HG03280 (cell line): ENCODE results near the gene SOX6.
A peak's percentile ranks its signal among the peaks of the same experiment; 100 is the strongest.

Experiments
- ATAC-seq: cut with Tn5 transposase; IDR thresholded peaks from one replicate; pipeline ENCODE4 v1.9.1; 2021; ENCODE audit warnings: mild to moderate bottlenecking, moderate library complexity; ENCODE audit not compliant: unreplicated experiment

SOX6 gene

GRCh38 chr11:16011396-16011795, 344.9 kb downstream of the SOX6 start:
- no peak for ATAC-seq

GRCh38 chr11:16009021-16009420, 347.3 kb downstream of the SOX6 start:
- no peak for ATAC-seq

- ATAC-seq: no peak
Observed at GRCh38 chr11:16007514-16007913, 348.8 kb downstream of the SOX6 start.

- no peak for ATAC-seq
Observed at GRCh38 chr11:16002942-16003341, 353.4 kb downstream of the SOX6 start.

GRCh38 chr11:16001899-16002426, 354.4 kb downstream of the SOX6 start:
- no peak for ATAC-seq

- no peak for ATAC-seq
Observed at GRCh38 chr11:16001044-16001568, 355.2 kb downstream of the SOX6 start.

- no peak for ATAC-seq
Observed at GRCh38 chr11:16000065-16000464, 356.3 kb downstream of the SOX6 start.

- ATAC-seq: no peak
Observed at GRCh38 chr11:15993345-15993744, 363.0 kb downstream of the SOX6 start.

GRCh38 chr11:15991215-15991614, 365.1 kb downstream of the SOX6 start:
- ATAC-seq: no peak

- ATAC-seq: no peak
Observed at GRCh38 chr11:15989685-15990084, 366.7 kb downstream of the SOX6 start.

GRCh38 chr11:15988693-15989231, 367.6 kb downstream of the SOX6 start:
- peak; percentile 70 for ATAC-seq

GRCh38 chr11:15988016-15988550, 368.3 kb downstream of the SOX6 start:
- ATAC-seq: no peak

GRCh38 chr11:15987046-15987445, 369.3 kb downstream of the SOX6 start:
- ATAC-seq: no peak

GRCh38 chr11:15985860-15986139, 370.5 kb downstream of the SOX6 start:
- ATAC-seq: no peak

GRCh38 chr11:15985127-15985859, 371.1 kb downstream of the SOX6 start:
- ATAC-seq: no peak

GRCh38 chr11:15981292-15981691, 375.1 kb downstream of the SOX6 start:
- ATAC-seq: no peak

GRCh38 chr11:15977116-15977515, 379.2 kb downstream of the SOX6 start:
- ATAC-seq: no peak

- ATAC-seq: no peak
Observed at GRCh38 chr11:15976433-15977045, 379.8 kb downstream of the SOX6 start.

GRCh38 chr11:15975742-15976141, 380.6 kb downstream of the SOX6 start:
- ATAC-seq: no peak

GRCh38 chr11:15972838-15973237, 383.5 kb downstream of the SOX6 start:
- ATAC-seq: no peak

GRCh38 chr11:15971215-15971546, 385.2 kb downstream of the SOX6 start:
- no peak for ATAC-seq
